Fibroblast of skin of abdomen (primary cell): ENCODE results near the gene ACP7.
"Not testable (repeated sequence)": the region's sequence is repeated elsewhere in the genome, so short reads cannot be mapped to it uniquely, and the experiment has no call there.

Experiments
- DNase-seq: peaks from one replicate; pipeline ENCODE4 v3.0.0-alpha.2; 2013

ACP7 gene

DNA sequence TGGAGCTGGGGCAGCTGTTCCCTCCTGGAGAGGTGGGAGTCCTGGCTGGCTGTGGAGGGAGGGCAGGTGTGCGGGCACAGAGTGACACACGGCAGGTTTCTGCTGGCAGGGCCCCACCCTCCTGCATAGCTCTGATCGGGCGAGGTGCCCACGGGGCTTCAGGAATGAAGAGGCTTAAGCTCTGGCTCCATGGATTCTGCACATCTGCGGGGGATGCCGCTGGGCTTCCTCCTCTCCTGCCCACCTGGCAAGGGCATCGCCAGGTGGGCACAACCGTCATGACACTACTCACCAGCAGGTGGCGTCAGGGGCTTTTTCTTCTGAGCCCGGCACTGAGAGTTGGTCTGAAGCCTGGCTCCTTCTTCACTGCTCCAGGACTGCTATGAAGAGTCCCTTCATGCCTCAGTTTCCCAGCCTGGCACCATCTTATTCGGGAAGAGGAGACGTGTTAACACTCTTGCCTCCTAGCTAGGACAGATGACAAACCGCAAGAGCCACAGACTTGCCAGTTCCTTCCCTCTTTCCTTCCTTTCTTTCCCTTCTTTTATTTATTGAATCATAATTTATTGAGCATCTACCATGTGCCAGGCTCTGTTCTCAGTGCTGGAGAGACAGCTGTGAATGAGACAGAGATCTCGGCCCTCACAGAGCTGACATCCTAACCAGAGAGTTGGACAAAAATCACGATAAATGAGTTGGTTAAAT lies 26.2 kb downstream of the ACP7 start:
- peak; percentile 20 for DNase-seq

DNA sequence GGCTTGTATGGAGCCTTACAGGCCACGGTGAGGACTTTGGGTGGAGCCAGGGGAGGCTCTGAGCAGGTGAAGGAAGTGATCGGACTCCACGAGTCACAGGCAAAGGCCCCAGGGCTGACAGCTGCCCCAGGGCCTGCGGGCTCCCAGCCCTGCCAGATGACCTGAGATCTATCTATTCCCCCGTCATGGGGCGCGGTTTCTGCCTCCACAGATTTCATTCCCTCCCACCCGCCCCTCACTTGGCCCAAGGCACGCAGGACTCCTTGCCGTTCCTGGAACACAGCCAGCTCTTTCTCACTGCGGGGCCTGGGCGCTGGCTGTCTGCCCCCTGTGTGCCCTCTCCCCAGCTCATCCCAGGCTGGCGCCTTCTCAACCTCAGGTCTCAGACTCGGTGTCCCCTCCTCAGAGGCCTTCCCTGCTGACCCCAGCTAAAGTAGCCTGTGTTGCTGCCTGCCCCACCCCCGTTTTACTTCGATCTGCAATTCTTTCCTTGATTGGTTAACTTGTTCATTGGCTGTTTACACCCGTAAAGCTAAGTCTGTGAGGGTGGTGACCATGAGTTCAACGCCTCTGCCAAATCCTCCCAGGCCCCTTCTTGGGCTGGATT lies 27.5 kb downstream of the ACP7 start:
- DNase-seq = no peak

DNA sequence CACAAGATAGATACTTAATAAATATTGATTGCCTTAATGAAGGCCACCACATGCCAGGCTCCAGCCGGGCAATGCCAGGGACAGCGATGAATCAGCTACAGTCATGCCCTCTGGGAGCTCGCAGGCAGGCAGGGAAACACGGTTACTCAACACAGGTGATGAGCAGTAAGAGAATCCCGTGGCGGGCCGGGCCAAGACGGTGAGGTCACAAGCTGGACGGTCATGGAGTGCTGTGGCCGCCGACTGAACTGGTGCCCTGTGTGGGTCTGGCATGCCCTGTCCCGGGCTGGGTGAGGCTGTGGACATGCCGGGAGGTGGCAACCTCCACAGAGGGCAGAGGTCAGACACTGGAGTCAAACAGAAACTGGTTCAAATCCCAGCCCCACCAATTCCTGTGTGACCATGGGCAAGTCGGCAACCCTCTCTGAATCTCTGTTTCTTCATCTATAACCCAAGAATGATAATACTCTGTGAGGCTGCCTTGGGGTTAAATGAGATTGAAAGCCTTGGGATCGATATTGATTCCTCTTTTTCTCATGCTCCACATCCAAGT lies 28.2 kb downstream of the ACP7 start:
- DNase-seq = no peak

DNA sequence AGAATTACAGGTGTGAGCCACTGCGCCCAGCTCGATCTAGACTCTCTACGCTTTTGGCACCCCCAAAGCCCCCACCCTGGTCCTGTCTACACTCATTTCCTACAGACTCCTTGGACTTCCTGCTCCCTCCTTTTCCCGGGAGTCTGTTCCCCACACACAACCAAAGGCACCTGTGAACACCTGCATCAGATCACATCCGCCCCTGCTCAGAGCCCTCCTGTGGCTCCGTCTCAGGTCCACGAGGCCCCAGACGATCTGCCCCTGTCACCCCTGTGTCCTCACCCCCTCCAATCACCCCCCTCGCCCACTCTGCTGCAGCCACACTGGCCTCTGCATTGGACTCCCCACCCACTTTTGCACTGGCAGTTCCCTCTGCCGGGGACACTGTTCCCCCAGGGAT lies 29.0 kb downstream of the ACP7 start:
- no peak for DNase-seq

DNA sequence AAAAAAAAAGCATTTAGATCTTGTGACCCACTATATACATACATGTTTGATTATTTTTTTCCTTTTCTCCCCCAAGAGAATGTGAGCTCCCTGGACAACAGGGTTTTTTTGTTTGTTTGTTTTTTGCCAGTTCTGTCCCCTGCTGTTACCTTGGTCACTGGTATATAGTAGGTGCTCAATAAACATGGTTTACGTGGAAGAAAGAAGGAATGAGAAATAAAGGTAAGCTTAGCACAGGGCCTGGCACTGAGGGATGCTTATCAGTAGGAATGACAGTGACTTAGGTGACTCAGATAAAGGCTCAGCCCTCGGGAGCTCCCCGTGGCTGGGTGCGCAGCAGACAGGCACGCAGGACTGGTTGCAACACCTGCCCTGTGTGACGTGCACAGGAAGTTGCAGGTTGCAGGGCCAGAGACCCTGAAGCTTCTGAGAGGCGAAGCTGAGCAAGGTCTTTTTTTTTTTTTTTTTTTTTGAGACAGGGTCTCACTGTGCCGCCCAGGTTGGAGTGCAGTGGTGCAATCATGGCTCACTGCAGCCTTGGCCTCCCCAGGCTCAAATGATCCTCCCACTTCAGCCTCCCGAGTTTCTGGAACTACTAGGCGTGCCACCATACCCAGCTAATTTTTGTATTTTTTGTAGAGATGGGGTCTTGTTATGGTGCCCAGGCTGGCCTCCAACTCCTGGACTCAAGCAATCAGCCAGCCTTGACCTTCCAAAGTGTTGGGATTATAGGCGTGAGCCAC lies 31.1 kb downstream of the ACP7 start:
- DNase-seq = no peak

DNA sequence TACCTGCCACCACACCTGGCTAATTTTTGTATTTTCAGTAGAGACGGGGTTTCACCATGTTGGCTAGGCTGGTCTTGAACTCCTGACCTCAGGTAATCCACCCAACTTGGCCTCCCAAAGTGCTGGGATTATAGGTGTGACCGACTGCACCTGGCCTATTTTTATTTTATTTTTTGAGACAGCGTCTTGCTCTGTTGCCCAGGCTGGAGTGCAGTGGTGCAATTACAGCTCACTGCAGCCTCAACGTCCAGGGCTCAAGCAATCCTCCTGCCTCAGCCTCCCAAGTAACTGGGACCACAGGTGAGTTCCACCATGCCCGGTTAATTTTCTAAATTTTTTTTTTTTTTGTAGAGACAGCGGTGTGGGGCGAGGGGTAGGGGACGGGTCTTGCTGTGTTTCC lies 32.9 kb downstream of the ACP7 start:
- not testable (repeated sequence) for DNase-seq

DNA sequence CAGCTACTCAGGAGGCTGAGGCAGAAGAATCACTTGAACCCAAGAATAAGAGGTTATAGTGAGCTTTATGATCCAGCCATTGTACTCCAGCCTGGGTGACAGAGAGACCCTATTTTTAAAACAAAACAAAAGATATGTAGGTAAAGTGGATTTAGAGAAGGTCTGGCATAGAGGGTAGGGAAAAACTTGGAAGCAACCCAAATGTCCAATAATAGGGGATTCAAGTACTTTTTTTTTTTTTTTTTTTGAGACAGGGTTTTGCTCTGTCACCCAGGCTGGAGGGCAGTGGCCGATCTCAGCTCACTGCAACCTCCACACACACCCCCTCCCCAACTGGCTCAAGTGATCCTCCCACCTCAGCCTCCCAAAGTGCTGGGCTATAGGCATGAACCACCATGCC lies 35.7 kb downstream of the ACP7 start:
- no peak for DNase-seq

DNA sequence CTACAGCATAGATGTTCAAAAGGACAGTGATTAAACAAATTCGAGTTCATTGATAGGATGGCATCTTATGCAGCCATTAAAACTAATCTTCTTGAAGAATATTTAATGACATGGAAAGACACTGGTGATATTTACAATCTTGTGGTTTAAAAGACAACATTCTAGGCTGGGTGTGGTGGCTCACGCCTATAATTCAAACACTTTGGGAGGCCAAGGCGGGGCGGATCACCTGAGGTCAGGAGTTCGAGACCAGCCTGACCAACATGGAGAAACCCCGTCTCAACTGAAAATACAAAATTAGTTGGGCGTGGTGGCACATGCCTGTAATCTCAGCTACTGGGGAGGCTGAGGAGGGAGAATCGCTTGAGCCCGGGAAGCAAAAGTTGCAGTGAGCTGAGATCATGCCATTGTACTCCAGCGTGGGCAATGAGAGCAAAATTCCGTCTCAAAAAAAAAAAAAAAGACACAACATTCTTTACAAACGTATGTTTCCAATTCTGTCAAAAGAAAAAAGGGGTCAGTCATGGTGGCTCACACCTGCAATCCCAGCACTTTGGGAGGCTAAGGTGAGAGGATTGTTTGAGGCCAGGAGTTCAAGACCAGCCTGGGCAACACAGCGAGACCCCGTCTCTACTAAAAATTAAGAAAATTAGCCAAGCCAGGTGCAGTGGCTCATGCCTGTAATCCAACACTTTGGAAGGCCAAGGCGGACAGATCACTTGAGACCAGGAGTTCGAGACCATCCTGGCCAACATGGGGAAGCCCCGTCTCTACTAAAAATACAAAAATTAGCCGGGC lies 39.0 kb downstream of the ACP7 start:
- no peak for DNase-seq

DNA sequence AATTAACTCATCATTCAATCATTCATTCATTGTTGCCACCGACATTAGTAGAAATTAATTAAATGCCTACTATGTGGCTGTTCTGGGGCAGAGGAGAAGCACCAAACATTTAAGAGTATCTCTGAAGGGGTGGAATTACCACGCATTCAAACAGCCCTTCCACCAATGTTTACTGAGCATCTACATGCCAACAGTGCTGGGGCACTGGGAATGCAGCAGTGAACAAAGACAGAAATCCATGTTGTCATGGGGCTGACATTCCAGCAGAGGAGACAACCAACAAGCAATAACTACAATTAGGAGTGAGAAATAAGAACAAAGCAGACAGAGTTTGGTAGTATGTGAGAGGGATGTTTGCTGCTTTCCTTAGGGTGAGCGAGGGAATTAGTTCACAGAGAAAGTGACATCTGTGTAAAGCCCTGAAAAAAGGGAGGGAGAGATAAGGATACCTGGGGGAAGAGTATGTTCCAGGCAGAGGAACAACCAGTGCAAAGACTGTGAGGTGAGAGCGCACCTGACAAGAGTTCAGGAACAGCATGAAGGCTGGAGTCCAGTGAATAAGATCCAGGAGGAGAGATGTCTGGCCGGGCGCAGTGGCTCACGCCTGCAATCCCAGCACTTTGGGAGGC lies 40.1 kb downstream of the ACP7 start:
- no peak for DNase-seq

DNA sequence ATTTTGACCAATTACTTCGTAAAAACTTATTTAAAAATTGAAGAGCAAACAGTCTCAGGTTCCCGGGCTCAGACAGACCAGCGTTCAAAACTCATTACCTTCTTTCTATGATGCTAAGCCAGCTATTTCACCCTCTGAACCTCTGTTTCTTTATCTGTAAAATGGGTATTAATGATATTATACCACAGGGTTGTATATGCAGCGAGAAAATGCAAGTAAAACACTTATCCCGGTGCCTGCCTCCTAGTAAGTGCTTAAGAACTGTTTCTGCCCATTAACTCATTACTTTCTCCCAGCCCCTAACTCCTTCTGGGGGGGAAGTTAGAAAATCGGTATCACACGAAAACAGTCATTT lies 41.0 kb downstream of the ACP7 start:
- DNase-seq = no peak

DNA sequence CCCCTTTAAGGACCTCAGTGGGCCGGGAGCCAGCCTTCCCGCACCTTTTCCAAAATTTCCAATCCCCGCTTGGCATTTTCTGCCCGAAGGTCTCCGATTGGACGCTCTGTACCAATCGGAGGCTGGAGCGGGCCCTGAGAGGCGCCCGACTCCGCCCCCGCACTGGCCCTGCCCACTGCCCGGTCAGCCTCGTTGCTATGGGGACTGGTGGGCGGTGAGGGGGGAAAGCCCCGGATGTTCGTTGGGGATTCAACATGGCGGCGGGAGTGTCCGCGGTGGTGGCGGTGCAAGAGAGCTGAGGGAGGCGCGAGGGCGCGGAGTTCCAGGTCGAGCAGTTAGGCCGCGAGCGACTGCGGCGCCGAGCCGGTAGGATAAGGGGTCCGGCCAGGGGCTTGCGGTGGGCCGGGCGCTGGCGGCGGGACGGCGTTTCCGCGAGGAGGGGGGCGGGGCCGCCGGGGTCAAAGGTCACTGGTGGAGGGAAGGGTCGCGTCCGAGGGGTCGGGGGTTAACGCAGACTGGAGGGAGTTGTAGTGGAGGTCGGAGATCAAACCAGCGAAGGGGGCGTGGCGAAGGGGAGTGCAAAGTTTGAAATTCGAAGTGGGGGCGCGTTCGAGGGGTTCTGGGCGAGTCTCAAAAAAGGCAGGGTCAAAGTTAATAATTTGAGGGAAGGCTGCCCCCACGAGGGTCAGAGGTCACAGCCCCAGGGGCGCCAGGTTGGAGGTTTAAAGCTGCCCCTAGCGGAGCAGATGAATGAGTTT lies 41.6 kb downstream of the ACP7 start, which contains the start of gene PAK4:
Gene PAK4 (plus strand): TSS at position 233 of the 758 bp plus-strand sequence. CDS start 43,768 bp downstream, outside the sequence.
- DNase-seq = peak; percentile 98

DNA sequence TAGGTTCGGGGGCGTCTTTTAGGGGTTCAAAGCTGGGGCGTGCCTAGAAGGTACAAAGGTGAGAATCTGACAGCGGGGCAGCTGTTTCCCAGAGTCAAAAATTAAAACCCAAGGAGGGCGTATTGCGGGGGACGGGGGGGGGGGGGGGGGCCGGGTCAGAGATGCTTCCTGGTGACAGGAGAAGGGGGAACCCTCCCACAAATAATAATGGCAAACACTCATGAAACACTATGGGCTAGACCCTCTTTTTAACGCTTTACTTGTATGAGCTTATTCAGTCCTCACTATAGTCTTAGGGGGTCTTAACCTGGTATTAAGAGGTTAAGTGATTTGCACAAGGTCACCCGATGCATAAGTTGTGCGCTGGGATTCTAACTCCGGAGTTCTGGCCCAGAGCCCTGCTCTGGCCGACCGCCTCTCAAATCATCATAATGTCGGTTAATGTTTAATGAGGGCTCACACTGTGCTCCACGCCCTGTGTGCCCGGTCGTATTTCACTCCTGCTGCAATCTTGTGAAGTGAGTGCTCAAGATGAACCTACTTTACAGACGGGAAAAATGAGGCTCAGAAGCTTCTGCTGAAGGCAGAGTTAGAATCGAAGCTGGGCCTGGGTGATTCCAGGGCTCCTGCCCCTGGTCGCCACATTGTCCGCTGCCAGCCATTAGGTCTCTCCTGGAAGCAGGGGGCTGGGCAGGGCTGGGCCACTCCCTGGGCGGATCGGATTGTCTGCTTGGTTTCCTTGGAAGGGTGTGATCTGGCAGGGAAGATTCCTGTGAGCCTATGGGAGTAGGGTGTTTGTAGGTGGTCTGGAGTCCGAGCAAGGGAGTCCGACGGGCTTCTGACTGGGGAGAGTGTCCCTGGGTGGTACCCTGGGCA lies 42.4 kb downstream of the ACP7 start:
- peak; percentile 19 for DNase-seq

DNA sequence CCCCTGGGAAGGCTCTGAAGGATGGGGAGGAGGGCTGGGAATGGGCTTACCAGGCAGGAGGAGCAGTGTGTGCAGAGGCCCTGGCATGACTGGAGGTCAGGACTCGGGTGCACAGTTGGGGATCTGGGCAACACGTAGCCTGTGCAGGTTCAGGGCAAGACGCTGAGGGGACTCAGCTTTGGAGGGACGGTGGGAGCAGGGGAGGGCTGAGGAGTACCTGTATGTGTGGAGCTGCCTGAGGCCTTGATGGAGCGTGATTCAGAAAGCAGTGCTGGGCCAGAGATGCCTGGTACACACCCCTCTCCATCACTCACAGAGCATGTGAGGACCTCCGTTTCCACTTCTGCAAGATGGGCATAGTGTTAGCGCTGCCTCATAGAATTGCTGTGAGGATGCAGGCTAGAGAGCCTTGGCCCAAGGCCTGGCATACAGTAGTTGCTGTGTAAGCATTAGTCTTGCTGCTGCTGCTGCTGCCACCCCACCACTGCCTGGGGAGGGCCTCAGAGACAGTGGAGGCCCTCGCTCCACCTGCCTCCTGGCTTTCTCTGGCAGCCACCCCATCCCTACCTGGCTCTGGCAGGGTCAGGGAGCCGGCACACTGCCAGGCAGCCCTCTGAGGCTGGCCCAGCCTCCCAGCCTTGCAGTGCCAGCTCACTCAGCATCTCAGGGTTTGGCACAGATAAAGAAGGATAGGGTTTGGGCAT lies 43.8 kb downstream of the ACP7 start:
- DNase-seq = no peak

DNA sequence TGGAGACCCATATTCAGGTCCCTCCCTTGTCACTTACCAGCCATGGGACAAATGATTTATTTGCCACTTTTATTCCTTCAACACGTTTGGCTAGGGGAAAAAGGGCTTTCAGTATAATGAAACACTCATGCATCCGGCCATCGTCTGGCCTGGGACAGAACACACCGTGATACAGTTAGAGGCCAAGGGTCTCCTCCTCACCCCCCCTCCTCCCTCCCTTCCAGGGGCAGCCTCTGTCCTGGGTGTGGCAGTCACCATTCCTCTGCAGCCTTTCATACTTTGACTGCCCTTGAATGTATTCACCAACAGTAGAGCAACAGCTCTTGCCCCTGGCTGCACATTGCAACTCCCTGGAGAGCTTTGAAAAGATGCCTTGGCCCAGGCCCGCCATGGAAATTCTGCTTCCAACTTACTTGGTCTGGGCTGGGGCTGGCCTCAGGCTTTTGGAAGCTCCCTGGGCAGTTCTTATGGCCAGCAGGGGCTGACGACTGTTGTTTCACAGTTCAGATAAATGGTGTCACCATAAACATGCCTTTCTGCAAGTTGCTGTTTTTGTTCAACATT lies 44.4 kb downstream of the ACP7 start:
- DNase-seq = no peak

DNA sequence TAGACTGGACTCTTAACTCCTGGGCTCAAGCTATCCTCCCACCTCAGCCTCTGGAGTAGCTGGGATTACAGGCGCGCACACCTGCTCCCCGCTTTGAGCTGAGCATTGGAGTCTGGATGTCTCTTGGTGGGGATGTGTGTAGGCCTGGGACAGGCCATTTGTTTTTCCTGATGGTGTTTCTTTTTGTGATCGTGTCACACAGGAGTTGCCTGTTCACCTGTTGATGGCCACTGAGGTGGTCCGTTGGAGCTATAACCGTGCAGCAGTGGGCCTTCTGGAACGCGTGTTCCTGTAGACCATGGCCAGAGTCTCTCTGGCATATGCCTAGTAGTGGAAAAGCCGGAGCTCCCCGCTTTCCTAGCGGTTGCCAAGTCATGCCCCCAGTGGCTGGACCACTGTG lies 44.9 kb downstream of the ACP7 start:
- DNase-seq = no peak

DNA sequence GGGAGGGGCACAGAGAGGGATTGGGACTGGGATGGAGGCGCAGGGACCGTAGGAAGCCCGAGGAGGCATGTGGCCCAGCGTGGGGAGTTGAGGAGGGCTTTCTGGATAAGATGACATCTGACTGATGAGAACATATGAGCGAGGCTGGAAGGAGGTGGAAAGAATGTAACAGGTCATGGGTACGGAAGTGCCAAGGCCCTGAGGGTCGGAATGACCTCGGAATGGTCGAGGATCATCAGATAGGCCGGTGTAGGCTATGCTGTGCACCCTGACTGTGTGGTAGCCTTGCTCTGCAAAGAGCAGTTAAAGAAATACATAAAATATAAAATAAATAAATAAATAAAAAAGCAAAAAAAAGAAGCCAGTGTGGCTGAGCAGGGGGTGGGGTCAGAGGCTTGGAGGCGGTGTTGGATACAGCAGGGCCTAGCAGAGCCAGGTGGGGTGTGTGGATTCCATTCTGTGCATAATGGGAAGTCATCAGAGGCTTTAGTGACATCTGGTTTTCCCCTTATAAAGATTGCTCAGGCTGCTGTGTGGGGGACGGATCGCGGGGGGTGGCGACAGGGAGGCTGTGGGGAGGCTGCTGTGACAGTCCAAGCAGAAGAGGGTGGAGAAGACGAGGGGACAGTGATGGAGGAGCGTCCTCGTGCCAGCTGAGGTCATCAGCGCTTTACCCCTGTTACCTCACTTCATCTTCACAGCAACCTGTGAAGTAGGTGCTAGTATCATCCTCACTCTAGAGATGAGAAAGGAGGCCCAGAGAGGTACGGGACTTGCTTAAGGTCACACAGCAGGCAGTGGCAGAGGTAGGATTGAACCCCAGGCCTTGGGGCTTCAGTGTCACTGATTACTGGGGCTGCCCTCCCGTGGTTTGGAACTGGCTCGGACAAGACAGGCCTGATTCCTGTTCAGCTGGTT lies 46.4 kb downstream of the ACP7 start:
- no peak for DNase-seq

DNA sequence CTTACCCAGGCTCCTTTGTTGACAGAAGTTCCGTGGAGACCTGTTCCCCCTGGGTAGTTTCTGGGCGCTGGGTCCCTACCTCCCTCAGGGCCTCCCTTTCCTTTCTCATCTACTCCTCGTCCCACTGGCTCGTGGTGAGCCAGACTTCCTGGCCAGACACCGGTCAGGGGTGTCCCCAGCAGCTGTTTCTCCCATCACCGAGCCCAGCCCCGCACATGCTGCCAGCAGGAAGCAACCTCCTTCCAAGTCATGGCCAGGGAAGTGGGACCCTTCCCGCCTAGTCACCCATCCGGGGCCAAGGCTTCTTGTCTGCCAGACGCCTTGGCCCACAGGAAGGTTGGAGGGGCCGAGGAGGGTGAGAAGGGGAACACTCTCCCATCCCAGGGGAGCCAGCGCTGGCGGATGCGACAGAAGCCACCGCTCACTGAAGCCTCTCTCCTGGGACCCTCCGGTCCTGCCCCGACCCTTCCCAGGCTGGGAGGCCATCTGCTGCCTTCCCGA lies 47.1 kb downstream of the ACP7 start:
- no peak for DNase-seq

DNA sequence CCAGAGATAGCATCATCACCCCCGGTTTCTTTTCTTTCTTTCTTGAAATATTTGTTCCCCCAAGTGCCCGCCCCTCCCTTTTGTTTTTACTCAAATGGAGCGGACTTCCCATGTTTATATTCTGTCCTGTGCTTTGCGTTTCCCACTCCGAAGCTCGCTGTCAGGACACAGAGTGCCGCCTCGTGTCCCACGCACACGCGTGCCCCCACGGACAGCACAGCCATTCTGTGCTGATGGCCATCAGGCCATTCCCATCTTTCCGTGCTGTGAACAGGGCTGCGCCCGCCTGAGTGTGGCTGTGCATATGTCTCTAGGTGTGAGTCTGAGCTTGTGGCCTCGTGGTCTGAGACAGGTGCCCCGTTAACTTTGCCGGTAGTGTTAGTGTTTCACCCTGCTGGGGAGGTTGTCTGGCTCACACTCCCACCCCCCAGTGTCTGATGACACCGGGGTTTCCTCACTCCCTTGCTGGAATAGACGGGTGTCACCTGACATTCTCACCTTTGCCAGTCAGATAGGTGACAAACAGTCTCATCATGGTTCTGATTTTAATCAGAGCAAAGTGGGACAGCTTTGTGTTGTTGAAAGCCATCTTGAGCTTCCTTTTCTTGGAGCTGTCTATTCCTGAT lies 48.3 kb downstream of the ACP7 start:
- no peak for DNase-seq
